ENCODE measurements around the gene LRRC45.

Gene LRRC45

GRCh38 chr17:82076785-82077591 is 53.9 kb downstream of the LRRC45 start:
- H3K4me3 ChIP-seq (ENCODE audit: low read length in 2 of 2), result no peak overlapping the region
- H3K27ac ChIP-seq (ENCODE audit: low read depth in 2 of 2, low read length in 2 of 2), result no peak overlapping the region
- no peaks in the 10 kb centered on the region for H3K27me3 ChIP-seq (ENCODE audit: control insufficient read depth in 2 of 2, insufficient read depth in 2 of 2, low read length in 2 of 2)
- H3K9ac ChIP-seq (ENCODE audit: low read depth in 1 of 2, low read length in 2 of 2), result no peak overlapping the region
- peaks cover 2 to 4% of the 10 kb centered on the region in 2 donors for H3K4me1 ChIP-seq (ENCODE audit: control insufficient read depth in 2 of 2, insufficient read depth in 2 of 2, low read length in 2 of 2)
- H3K9me3 ChIP-seq (ENCODE audit: control insufficient read depth in 2 of 2, low read length in 2 of 2), result no peaks in the 10 kb centered on the region
- peaks cover 20 to 23% of the 10 kb centered on the region in 2 donors for H3K36me3 ChIP-seq (ENCODE audit: control insufficient read depth in 2 of 2, insufficient read depth in 2 of 2, low read length in 2 of 2)

DNA sequence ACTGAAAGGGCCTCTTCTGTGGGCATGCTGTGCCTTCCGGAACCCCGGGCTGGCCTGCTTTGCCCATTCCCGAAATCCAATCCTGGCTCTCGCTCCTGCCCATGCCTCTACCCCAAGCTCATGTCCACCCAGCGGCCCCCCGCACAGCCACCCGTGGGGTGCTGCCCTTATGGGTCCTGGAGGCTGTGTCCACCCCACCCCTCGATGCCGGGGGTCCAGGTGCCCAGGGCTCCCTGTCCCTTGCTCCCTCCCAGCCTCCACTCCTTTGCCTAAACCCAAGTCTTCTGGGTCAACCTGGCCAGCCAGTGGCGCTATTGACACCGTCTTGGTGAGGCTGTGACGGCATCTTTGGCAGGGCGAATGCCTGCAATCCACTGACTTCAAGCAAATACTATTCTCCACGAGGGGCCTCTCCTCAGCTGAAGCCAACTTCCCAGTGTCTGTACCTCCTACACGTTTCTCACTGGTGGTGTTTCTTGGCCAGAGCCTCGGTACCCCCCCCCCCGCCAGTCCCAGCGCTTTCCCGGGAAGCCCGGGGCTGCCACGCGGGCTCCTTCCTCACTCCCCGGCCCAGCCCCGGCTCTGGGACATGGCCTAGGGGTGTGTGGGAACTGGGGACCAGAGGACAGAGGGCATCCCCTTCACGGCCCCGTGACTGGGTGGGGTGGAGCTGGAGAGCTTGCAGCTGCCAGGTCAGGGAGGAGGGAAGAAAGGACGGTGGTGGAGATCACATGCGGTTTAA is 54.7 kb downstream of the LRRC45 start:
- H3K4me1 ChIP-seq (ENCODE audit: control insufficient read depth in 2 of 2, insufficient read depth in 2 of 2, low read length in 2 of 2), result no peaks in the 10 kb centered on the region
- H3K36me3 ChIP-seq (ENCODE audit: control insufficient read depth in 2 of 2, insufficient read depth in 2 of 2, low read length in 2 of 2), result peaks cover 25 to 26% of the 10 kb centered on the region in 2 donors
- no peak overlapping the region for H3K4me3 ChIP-seq (ENCODE audit: low read length in 2 of 2)
- no peak overlapping the region for H3K27ac ChIP-seq (ENCODE audit: low read depth in 2 of 2, low read length in 2 of 2)
- H3K9me3 ChIP-seq (ENCODE audit: control insufficient read depth in 2 of 2, low read length in 2 of 2), result no peaks in the 10 kb centered on the region
- H3K27me3 ChIP-seq (ENCODE audit: control insufficient read depth in 2 of 2, insufficient read depth in 2 of 2, low read length in 2 of 2), result no peaks in the 10 kb centered on the region
- H3K9ac ChIP-seq (ENCODE audit: low read depth in 1 of 2, low read length in 2 of 2), result no peak overlapping the region

GRCh38 chr17:82078433-82078832 is 55.3 kb downstream of the LRRC45 start:
- Histone ChIP-seq H3K27ac (ENCODE audit: low read depth in 2 of 2, low read length in 2 of 2) (no peak overlapping the region), H3K27me3 (ENCODE audit: control insufficient read depth in 2 of 2, insufficient read depth in 2 of 2, low read length in 2 of 2) (no peaks in the 10 kb centered on the region), H3K9me3 (ENCODE audit: control insufficient read depth in 2 of 2, low read length in 2 of 2) (no peaks in the 10 kb centered on the region), H3K9ac (ENCODE audit: low read depth in 1 of 2, low read length in 2 of 2) (no peak overlapping the region), H3K4me3 (ENCODE audit: low read length in 2 of 2) (no peak overlapping the region), H3K36me3 (ENCODE audit: control insufficient read depth in 2 of 2, insufficient read depth in 2 of 2, low read length in 2 of 2) (peaks cover 31 to 32% of the 10 kb centered on the region in 2 donors), H3K4me1 (ENCODE audit: control insufficient read depth in 2 of 2, insufficient read depth in 2 of 2, low read length in 2 of 2) (no peaks in the 10 kb centered on the region)

GRCh38 chr17:82079001-82079677 is 56.0 kb downstream of the LRRC45 start:
- Histone ChIP-seq H3K4me3 (ENCODE audit: low read length in 2 of 2) (no peak overlapping the region), H3K4me1 (ENCODE audit: control insufficient read depth in 2 of 2, insufficient read depth in 2 of 2, low read length in 2 of 2) (no peaks in the 10 kb centered on the region), H3K9ac (ENCODE audit: low read depth in 1 of 2, low read length in 2 of 2) (no peak overlapping the region), H3K27me3 (ENCODE audit: control insufficient read depth in 2 of 2, insufficient read depth in 2 of 2, low read length in 2 of 2) (no peaks in the 10 kb centered on the region), H3K27ac (ENCODE audit: low read depth in 2 of 2, low read length in 2 of 2) (no peak overlapping the region), H3K9me3 (ENCODE audit: control insufficient read depth in 2 of 2, low read length in 2 of 2) (no peaks in the 10 kb centered on the region), H3K36me3 (ENCODE audit: control insufficient read depth in 2 of 2, insufficient read depth in 2 of 2, low read length in 2 of 2) (peaks cover 34 to 38% of the 10 kb centered on the region in 2 donors)

- Histone ChIP-seq H3K9ac (ENCODE audit: low read depth in 1 of 2, low read length in 2 of 2) (no peak overlapping the region), H3K4me1 (ENCODE audit: control insufficient read depth in 2 of 2, insufficient read depth in 2 of 2, low read length in 2 of 2) (no peaks in the 10 kb centered on the region), H3K27ac (ENCODE audit: low read depth in 2 of 2, low read length in 2 of 2) (no peak overlapping the region), H3K9me3 (ENCODE audit: control insufficient read depth in 2 of 2, low read length in 2 of 2) (no peaks in the 10 kb centered on the region), H3K4me3 (ENCODE audit: low read length in 2 of 2) (no peak overlapping the region), H3K27me3 (ENCODE audit: control insufficient read depth in 2 of 2, insufficient read depth in 2 of 2, low read length in 2 of 2) (no peaks in the 10 kb centered on the region), H3K36me3 (ENCODE audit: control insufficient read depth in 2 of 2, insufficient read depth in 2 of 2, low read length in 2 of 2) (peaks cover 34 to 49% of the 10 kb centered on the region in 2 donors)
Measured at GRCh38 chr17:82080048-82080788, 57.1 kb downstream of the LRRC45 start.
